ENCODE data around the gene PIK3CA. TPM values are rescaled to one million over a fixed set of nuclear protein-coding genes. Genes with fewer than 3 reads are reported as not detected.
A peak's percentile ranks its signal among the peaks of the same experiment; 100 is the strongest.

Gene PIK3CA
- total RNA-seq = 10 to 100 TPM; 12.6 to 65.2 (median 36.3) TPM

DNA sequence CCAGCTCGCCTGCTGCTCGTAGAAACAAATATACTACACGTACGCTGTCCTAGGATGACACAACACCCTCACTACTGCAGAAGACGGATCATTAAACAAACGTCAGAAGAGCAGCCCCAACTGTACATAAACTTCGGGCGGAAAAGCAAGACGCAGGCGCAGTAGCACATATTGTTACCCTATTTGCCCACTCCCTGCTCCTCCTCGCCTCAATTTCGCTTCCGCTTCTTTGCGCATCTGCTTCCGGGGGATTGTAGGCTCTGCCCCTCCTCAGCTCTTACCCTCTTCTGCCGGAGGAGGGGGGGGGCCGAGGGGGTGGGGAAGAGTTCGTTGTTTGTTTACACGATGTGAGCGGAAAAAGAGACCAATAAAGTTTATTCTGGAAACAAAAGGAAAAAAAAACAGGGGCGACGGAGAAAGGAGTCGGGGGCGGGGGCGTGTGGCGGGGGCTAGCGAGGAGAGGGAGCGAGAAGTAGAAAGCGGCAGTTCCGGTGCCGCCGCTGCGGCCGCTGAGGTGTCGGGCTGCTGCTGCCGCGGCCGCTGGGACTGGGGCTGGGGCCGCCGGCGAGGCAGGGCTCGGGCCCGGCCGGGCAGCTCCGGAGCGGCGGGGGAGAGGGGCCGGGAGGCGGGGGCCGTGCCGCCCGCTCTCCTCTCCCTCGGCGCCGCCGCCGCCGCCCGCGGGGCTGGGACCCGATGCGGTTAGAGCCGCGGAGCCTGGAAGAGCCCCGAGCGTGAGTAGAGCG, at the start of gene PIK3CA:
Gene PIK3CA (plus strand): TSS at position 485 of the 743 bp plus-strand sequence. CDS start 50,469 bp downstream, outside the sequence.
- peak; percentile 93 to 97 for DNase-seq
- H3K27me3 ChIP-seq = no peaks in the 10 kb centered on the region
- H3K4me1 ChIP-seq = peaks cover 0 to 17% of the 10 kb centered on the region in 2 donors
- no peaks in the 10 kb centered on the region for H3K9me3 ChIP-seq
- peak within 1 kb of the TSS; percentile 95 to 98 for H3K27ac ChIP-seq
- intact Hi-C loops (cut with DNase I; ENCODE audit: low total_unique reads) = loop anchor here (5.0 kb wide), 1 partner anchor 169 kb away; no protein-coding TSS in a partner anchor
- peak within 1 kb of the TSS; percentile 67 to 88 for H3K4me3 ChIP-seq
- no peaks in the 10 kb centered on the region for H3K36me3 ChIP-seq
- TF ChIP-seq, protein P1, sequence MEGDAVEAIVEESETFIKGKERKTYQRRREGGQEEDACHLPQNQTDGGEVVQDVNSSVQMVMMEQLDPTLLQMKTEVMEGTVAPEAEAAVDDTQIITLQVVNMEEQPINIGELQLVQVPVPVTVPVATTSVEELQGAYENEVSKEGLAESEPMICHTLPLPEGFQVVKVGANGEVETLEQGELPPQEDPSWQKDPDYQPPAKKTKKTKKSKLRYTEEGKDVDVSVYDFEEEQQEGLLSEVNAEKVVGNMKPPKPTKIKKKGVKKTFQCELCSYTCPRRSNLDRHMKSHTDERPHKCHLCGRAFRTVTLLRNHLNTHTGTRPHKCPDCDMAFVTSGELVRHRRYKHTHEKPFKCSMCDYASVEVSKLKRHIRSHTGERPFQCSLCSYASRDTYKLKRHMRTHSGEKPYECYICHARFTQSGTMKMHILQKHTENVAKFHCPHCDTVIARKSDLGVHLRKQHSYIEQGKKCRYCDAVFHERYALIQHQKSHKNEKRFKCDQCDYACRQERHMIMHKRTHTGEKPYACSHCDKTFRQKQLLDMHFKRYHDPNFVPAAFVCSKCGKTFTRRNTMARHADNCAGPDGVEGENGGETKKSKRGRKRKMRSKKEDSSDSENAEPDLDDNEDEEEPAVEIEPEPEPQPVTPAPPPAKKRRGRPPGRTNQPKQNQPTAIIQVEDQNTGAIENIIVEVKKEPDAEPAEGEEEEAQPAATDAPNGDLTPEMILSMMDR (IDR thresholded peaks at IDR 0.05) = peak in 1 of 4 experiments; percentile 8
- peak; percentile 47 to 82 for TF ChIP-seq POLR2A (IDR thresholded peaks at IDR 0.05)

DNA sequence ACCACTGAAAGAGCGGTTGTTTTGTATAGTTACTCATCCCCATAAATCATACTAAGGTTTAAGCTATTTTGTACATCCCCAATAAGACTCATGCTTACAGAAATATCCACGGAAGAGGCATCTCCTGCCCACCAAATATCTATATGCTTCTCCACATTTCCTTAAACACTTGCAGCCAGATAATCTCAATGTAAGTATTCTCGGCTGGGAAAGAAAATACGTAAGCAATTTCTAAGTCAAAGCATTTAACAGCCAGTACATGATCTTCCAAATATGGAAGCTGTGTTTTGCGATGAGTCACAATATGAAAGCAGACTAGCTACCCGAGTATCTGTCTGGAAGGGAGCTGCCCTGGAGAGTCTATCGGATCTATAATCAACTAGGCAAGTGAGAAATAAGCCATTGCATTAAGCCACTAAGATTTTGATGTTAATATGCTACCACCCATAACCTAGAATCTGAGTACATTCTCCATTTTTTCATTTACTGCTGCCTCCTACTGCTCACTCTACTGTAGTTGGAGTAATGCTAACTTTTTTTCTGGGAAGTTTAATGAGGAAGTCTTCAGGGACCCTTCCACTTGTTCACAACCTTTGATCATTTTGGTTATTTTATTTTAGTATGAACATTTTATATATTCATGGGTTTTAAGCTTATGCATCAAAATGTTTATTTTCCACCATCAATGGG, 49.6 kb upstream of the PIK3CA start:
- Histone ChIP-seq H3K4me3 (peak overlapping the region; percentile 13 to 19), H3K9me3 (no peaks in the 10 kb centered on the region), H3K36me3 (no peaks in the 10 kb centered on the region), H3K27me3 (no peaks in the 10 kb centered on the region), H3K4me1 (peaks cover 0 to 6% of the 10 kb centered on the region in 2 donors), H3K27ac (peak overlapping the region; percentile 10 to 35)
- TF ChIP-seq, protein P1 (IDR thresholded peaks at IDR 0.05) = peak in 1 of 4 experiments; percentile 23
- TF ChIP-seq POLR2A (IDR thresholded peaks at IDR 0.05) = no peak
- DNase-seq = no peak
- intact Hi-C loops (cut with DNase I; ENCODE audit: low total_unique reads) = no loop called here

DNA sequence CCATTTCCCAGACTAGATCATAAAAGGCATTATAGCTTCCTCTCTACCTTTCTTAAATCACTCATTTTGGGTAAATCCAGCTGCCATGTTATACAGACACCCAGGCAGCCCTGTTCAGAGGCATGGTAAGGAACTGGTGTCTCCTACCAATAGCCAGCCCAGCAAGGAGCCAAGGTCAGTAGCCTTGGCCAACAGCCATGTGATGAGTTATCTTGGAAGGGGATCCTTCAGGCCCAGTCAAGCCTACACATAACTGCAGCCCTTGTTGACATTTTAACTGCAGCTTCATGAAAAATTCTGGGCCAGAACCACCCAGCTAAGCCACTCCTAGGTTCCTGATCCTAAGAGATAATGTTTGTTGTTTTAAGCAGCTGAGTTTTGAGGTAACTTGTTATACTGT, 47.5 kb upstream of the PIK3CA start:
- no peaks in the 10 kb centered on the region for H3K9me3 ChIP-seq
- no peak overlapping the region for H3K27ac ChIP-seq
- no peaks in the 10 kb centered on the region for H3K27me3 ChIP-seq
- H3K4me3 ChIP-seq = no peak overlapping the region
- peaks cover 0 to 6% of the 10 kb centered on the region in 2 donors for H3K4me1 ChIP-seq
- TF ChIP-seq, protein P1 (IDR thresholded peaks at IDR 0.05) = no peak
- no peak for TF ChIP-seq POLR2A (IDR thresholded peaks at IDR 0.05)
- no peaks in the 10 kb centered on the region for H3K36me3 ChIP-seq
- intact Hi-C loops (cut with DNase I; ENCODE audit: low total_unique reads) = loop anchor here (10.0 kb wide), 1 partner anchor 214 kb away; no protein-coding TSS in a partner anchor
- peak in 1 of 2 donors; percentile 19 for DNase-seq

DNA sequence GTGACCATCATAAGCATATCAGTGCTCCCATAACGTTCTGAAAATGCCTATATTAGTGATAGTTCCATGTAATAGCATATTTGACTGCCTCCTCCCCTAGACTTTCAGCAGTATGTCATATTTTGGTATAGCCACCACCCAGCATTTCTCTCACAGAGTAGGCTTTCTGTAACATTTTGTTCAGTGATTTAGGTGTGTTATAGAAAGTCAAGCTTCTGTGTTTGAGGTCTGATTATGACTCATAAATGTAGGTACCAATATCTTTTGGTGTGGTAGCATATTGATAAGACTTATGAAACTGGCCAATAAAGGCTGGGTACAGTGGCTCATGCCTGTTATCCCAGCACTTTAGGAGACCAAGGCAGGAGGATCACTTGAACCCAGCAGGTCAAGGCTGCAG, 42.3 kb upstream of the PIK3CA start:
- no peak for TF ChIP-seq POLR2A (IDR thresholded peaks at IDR 0.05)
- TF ChIP-seq, protein P1 (IDR thresholded peaks at IDR 0.05) = no peak
- no peaks in the 10 kb centered on the region for H3K9me3 ChIP-seq
- no peak overlapping the region for H3K4me3 ChIP-seq
- intact Hi-C loops (cut with DNase I; ENCODE audit: low total_unique reads) = loop anchor here (10.0 kb wide), 1 partner anchor 209 kb away; no protein-coding TSS in a partner anchor
- no peaks in the 10 kb centered on the region for H3K4me1 ChIP-seq
- no peaks in the 10 kb centered on the region for H3K36me3 ChIP-seq
- no peak for DNase-seq
- H3K27me3 ChIP-seq = no peaks in the 10 kb centered on the region
- H3K27ac ChIP-seq = no peak overlapping the region

DNA sequence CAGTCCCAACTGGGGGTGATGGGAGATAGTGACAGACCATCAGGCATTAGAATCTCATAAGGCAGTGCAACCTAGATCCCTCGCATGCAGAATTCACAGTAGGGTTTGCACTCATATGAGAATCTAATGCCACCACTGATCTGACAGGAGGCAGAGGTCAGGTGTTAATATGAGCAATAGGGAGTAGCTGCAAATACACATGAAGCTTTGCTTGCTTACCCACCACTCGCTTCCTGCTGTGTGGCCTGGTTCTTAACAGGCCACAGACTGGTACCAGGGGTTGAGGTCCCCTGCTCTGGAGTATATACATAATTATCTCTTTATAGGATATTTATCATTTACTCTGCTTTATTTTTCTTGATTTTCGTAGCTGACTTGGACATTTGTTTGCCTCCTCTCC, 40.5 kb upstream of the PIK3CA start:
- Histone ChIP-seq H3K36me3 (no peaks in the 10 kb centered on the region), H3K4me3 (no peak overlapping the region), H3K4me1 (no peaks in the 10 kb centered on the region), H3K27me3 (no peaks in the 10 kb centered on the region), H3K27ac (no peak overlapping the region), H3K9me3 (no peaks in the 10 kb centered on the region)
- no peak for TF ChIP-seq POLR2A (IDR thresholded peaks at IDR 0.05)
- TF ChIP-seq, protein P1 (IDR thresholded peaks at IDR 0.05) = no peak
- intact Hi-C loops (cut with DNase I; ENCODE audit: low total_unique reads) = loop anchor here (10.0 kb wide), 1 partner anchor 207 kb away; no protein-coding TSS in a partner anchor
- no peak for DNase-seq

All from uterus (tissue), 4 donors.